GM12872 (cell line): ENCODE measurements around the gene UBE2A.

ENCODE experiments used
- CTCF ChIP-seq: IDR thresholded peaks from 3 replicates; pipeline ENCODE4 v1.5.1; 2011; ENCODE audit warnings: low read depth, mild to moderate bottlenecking, low read length, moderate library complexity; ENCODE audit not compliant: insufficient read depth

UBE2A gene

GRCh38 chrX:119602701-119603255, 28.4 kb downstream of the UBE2A start:
- no peak for TF ChIP-seq CTCF

GRCh38 chrX:119604766-119605463, 30.6 kb downstream of the UBE2A start:
- TF ChIP-seq CTCF: no peak

- no peak for TF ChIP-seq CTCF
Measured at GRCh38 chrX:119605464-119606279, 31.3 kb downstream of the UBE2A start.

- no peak for TF ChIP-seq CTCF
Measured at GRCh38 chrX:119606280-119607017, 32.1 kb downstream of the UBE2A start, which contains the start of gene NKRF. TSS of gene NKRF (minus strand) at chrX:119606424.

GRCh38 chrX:119607018-119607389, 32.6 kb downstream of the UBE2A start:
- TF ChIP-seq CTCF: no peak

- no peak for TF ChIP-seq CTCF
Measured at GRCh38 chrX:119614776-119615175, 40.4 kb downstream of the UBE2A start.
